ENCODE data around the gene RBPMS2. TPM values are rescaled to one million over a fixed set of nuclear protein-coding genes. Genes with fewer than 3 reads are reported as not detected.

Gene RBPMS2
- total RNA-seq, 1 donor from 2014 or later = 3.7 TPM

- no peak for DNase-seq (ENCODE audit: extremely low spot score in 2 of 2)
- H3K4me1 ChIP-seq = peaks cover 31% of the 10 kb centered on the region
- intact Hi-C loops (cut with DNase I) = no loop called here
- H3K9me3 ChIP-seq = no peaks in the 10 kb centered on the region
- TF ChIP-seq POLR2A (IDR thresholded peaks at IDR 0.05) (no peak), POLR2AphosphoS5 (IDR thresholded peaks at IDR 0.05; ENCODE audit: insufficient read depth in 1 of 2, low read depth in 1 of 2) (no peak), CTCF (IDR thresholded peaks at IDR 0.05) (no peak)
- H3K4me3 ChIP-seq = no peak overlapping the region
- no peak overlapping the region for H3K27ac ChIP-seq
- H3K27me3 ChIP-seq = no peaks in the 10 kb centered on the region
- no peaks in the 10 kb centered on the region for H3K36me3 ChIP-seq
Measured at GRCh38 chr15:64705006-64705405, 70.4 kb downstream of the RBPMS2 start.

DNA sequence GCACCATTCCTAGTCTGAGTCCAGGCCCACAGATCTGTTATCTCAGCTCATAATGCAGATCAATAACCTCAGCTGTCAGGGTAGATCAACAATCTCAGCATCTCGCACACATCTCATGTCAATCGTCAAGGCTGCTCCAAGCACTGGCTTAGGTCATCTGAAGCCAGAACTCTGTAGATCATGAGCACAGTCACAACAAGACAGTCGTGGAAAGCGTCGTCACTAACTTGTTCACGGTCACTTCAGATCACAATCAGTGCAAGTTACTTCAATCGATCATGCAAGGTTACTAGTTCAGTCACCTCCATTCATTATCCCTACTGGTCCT, 71.8 kb downstream of the RBPMS2 start:
- Histone ChIP-seq H3K9me3 (no peaks in the 10 kb centered on the region), H3K4me1 (peaks cover 45% of the 10 kb centered on the region), H3K27ac (peak overlapping the region; percentile 86), H3K4me3 (peak overlapping the region; percentile 85 to 88), H3K27me3 (no peaks in the 10 kb centered on the region), H3K36me3 (no peaks in the 10 kb centered on the region)
- intact Hi-C loops (cut with DNase I) = no loop called here
- DNase-seq (ENCODE audit: extremely low spot score in 2 of 2) = no peak
- no peak for TF ChIP-seq CTCF (IDR thresholded peaks at IDR 0.05)
- TF ChIP-seq POLR2A (IDR thresholded peaks at IDR 0.05) = no peak
- TF ChIP-seq POLR2AphosphoS5 (IDR thresholded peaks at IDR 0.05; ENCODE audit: insufficient read depth in 1 of 2, low read depth in 1 of 2) = no peak

- TF ChIP-seq POLR2A (IDR thresholded peaks at IDR 0.05) = peak in 1 of 2 donors; percentile 26
- TF ChIP-seq CTCF (IDR thresholded peaks at IDR 0.05) = no peak
- peak; percentile 87 to 90 for TF ChIP-seq POLR2AphosphoS5 (IDR thresholded peaks at IDR 0.05; ENCODE audit: insufficient read depth in 1 of 2, low read depth in 1 of 2)
- no peak for DNase-seq (ENCODE audit: extremely low spot score in 2 of 2)
- intact Hi-C loops (cut with DNase I) = no loop called here
- no peaks in the 10 kb centered on the region for H3K27me3 ChIP-seq
- peaks cover 51% of the 10 kb centered on the region for H3K4me1 ChIP-seq
- H3K27ac ChIP-seq = peak overlapping the region; percentile 86
- H3K9me3 ChIP-seq = no peaks in the 10 kb centered on the region
- H3K4me3 ChIP-seq = peak overlapping the region; percentile 85 to 88
- H3K36me3 ChIP-seq = no peaks in the 10 kb centered on the region
Measured at GRCh38 chr15:64702816-64703631, 72.4 kb downstream of the RBPMS2 start.

DNA sequence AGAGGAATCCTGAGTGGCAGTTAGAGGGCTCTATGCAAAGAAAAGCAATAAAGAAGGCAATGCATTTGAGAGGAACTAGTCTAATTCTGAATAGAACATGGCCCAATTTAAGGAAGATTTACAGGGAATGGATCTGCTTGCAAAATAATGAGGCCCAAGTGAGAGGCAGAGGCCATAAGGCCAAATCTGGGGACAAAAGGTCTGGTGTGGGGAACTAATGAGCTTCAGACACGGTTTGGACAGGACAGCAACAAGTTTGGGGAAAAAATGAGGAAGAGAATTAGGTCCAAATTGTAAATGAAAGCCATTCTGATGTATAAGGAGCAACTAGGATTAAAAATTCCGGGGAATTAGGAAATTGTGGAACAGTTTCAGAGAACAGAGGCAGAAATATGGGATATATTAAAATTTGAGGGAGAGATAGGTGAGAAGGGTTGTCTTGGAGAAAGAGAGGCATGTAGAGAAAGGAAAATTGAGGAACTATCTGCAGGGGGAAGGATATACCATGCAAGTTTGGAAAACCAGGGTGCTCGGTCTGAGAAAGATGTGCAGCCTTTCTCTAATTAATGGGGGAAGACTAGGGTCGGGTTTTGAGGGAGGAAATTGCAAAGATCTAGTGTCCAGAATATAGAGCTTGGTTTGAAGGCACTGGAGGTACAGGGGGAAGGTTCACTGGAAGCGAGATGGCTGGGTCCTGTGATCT, 73.8 kb downstream of the RBPMS2 start:
- H3K36me3 ChIP-seq = no peaks in the 10 kb centered on the region
- peaks cover 65% of the 10 kb centered on the region for H3K4me1 ChIP-seq
- peak overlapping the region; percentile 85 to 88 for H3K4me3 ChIP-seq
- H3K9me3 ChIP-seq = no peaks in the 10 kb centered on the region
- TF ChIP-seq POLR2A (IDR thresholded peaks at IDR 0.05) (no peak), POLR2AphosphoS5 (IDR thresholded peaks at IDR 0.05; ENCODE audit: insufficient read depth in 1 of 2, low read depth in 1 of 2) (no peak), CTCF (IDR thresholded peaks at IDR 0.05) (no peak)
- H3K27me3 ChIP-seq = no peaks in the 10 kb centered on the region
- intact Hi-C loops (cut with DNase I) = no loop called here
- no peak for DNase-seq (ENCODE audit: extremely low spot score in 2 of 2)
- peak overlapping the region; percentile 86 for H3K27ac ChIP-seq

- H3K9me3 ChIP-seq = no peaks in the 10 kb centered on the region
- H3K27me3 ChIP-seq = no peaks in the 10 kb centered on the region
- peak overlapping the region in 1 of 2 donors; percentile 85 for H3K4me3 ChIP-seq
- no peak for TF ChIP-seq POLR2AphosphoS5 (IDR thresholded peaks at IDR 0.05; ENCODE audit: insufficient read depth in 1 of 2, low read depth in 1 of 2)
- TF ChIP-seq POLR2A (IDR thresholded peaks at IDR 0.05) = no peak
- TF ChIP-seq CTCF (IDR thresholded peaks at IDR 0.05) = no peak
- H3K36me3 ChIP-seq = no peaks in the 10 kb centered on the region
- H3K27ac ChIP-seq = peak overlapping the region; percentile 86
- DNase-seq (ENCODE audit: extremely low spot score in 2 of 2) = no peak
- peaks cover 71% of the 10 kb centered on the region for H3K4me1 ChIP-seq
- intact Hi-C loops (cut with DNase I) = no loop called here
Measured at GRCh38 chr15:64701051-64701450, 74.3 kb downstream of the RBPMS2 start.
